Subcutaneous adipose tissue (tissue), 4 donors: ENCODE results near the gene MACROH2A2. TPM values are rescaled to one million over a fixed set of nuclear protein-coding genes. Genes with fewer than 3 reads are reported as not detected.

Experiments
- total RNA-seq, 4 donors: library from RNA; depleted of rRNA; stranded (reverse); fragments of >200 nt; gene quantifications; one replicate each; pipeline ENCODE4 v1.1.0, GENCODE V29; 2016
- TF ChIP-seq, protein P1 (sequence below): fragments of 450-650 bp; IDR thresholded peaks from one replicate; pipeline ENCODE4 v1.5.1; 2016; ENCODE audit warnings: low read depth, mild to moderate bottlenecking, control low read depth, antibody characterized with exemption, moderate library complexity

MACROH2A2 gene
- total RNA-seq, 4 donors from 2014 or later: 0.57 to 3.1 (median 2.4) TPM

- TF ChIP-seq, protein P1, sequence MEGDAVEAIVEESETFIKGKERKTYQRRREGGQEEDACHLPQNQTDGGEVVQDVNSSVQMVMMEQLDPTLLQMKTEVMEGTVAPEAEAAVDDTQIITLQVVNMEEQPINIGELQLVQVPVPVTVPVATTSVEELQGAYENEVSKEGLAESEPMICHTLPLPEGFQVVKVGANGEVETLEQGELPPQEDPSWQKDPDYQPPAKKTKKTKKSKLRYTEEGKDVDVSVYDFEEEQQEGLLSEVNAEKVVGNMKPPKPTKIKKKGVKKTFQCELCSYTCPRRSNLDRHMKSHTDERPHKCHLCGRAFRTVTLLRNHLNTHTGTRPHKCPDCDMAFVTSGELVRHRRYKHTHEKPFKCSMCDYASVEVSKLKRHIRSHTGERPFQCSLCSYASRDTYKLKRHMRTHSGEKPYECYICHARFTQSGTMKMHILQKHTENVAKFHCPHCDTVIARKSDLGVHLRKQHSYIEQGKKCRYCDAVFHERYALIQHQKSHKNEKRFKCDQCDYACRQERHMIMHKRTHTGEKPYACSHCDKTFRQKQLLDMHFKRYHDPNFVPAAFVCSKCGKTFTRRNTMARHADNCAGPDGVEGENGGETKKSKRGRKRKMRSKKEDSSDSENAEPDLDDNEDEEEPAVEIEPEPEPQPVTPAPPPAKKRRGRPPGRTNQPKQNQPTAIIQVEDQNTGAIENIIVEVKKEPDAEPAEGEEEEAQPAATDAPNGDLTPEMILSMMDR: no peak
Observed at GRCh38 chr10:70119197-70119596, 66.6 kb downstream of the MACROH2A2 start.

- TF ChIP-seq, protein P1: no peak
Observed at GRCh38 chr10:70119623-70120022, 67.0 kb downstream of the MACROH2A2 start.

GRCh38 chr10:70120417-70120816 lies 67.8 kb downstream of the MACROH2A2 start:
- TF ChIP-seq, protein P1: no peak

DNA sequence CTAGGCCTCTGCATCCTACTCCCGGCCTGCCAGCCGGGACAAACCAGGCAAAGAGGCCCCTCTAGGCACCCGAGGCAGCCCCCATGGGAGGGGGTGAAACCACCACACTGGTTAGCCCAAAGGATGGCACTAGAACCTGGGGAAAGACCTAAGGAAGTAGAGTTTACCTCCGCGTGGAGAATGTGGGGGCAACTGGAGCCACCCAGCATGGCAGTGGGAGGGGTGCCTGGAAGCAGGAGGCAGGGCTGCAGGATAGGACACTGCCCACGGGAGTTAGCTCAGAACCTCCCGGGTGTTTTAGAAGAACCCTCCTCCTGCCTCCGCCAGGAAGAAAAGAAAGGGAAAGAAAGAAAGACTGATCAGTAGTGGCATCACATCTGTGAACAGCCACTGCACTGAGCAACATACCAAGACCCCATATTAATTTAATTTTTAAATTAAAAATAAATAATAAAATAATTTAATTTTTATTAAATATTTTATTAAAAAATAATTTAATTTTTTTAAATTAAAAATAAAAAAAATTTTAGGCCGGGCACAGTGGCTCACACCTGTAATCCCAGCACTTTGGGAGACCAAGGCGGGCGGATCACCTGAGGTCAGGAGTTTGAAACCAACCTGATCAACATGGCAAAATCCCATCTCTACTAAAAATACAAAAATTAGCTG lies 68.8 kb downstream of the MACROH2A2 start:
- TF ChIP-seq, protein P1: no peak

DNA sequence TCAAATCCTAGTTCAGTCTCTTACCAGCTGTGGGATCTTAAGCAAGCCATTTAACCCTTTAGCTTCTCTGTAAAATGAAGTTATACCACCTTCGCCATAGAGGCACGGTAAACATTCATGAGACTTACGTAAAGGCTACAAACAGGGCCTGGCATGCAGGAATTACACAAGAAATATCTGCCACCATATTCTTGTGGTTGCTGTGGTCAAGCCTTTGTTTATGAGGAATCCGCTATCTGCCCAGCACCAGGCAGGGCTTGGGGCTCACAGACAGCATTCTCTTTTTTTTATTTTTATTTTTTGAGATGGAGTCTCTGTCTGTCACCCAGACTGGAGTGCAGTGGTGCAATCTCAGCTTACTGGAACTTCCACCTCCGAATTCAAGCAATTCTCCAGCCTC lies 70.1 kb downstream of the MACROH2A2 start:
- TF ChIP-seq, protein P1: no peak

GRCh38 chr10:70123817-70124216 lies 71.2 kb downstream of the MACROH2A2 start:
- TF ChIP-seq, protein P1: no peak

DNA sequence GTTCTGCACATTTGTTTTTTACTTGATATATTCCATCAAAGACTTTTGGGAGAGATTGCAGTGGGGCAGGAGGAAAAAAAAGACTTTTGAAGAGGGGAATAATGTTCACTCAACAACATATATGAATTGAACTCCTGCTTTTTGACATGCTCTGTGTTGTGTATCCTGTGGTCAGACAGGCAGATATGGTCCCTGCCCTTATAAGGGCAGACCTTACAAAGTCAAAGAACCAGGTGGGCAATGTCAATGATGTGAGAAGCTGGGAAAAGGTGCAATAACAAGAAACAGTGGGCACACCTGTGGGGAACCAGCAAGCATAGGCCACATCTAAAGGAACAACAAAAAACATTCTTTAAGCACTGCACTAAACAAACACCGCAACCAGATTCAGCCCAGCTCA lies 71.8 kb downstream of the MACROH2A2 start:
- TF ChIP-seq, protein P1: no peak
